Keratinocyte (primary cell): ENCODE results near the gene CHRM4. TPM values are rescaled to one million over a fixed set of nuclear protein-coding genes. Genes with fewer than 3 reads are reported as not detected.

Source experiments
- DNase-seq: peaks from one replicate; pipeline ENCODE4 v3.0.0-alpha.2; 2011; ENCODE audit warnings: low read depth, missing footprints, low spot score
- FAIRE-seq: peaks from 2 replicates; lab custom pipeline; 2011; peaks lifted over from hg19 to GRCh38; lab: Jason Lieb, UNC
- H2AFZ ChIP-seq: 2 replicates; pipeline ENCODE4 v1.6.0; 2012; ENCODE audit warnings: low read length, control low read depth, inconsistent platforms; ENCODE audit not compliant: control insufficient read depth
- H3K27ac ChIP-seq: 2 replicates; pipeline ENCODE4 v1.5.1; 2011; ENCODE audit warnings: low read length; ENCODE audit not compliant: control insufficient read depth, insufficient read depth
- H3K27me3 ChIP-seq: 3 replicates; pipeline ENCODE4 v1.6.0; 2011; ENCODE audit warnings: low read length; ENCODE audit not compliant: control insufficient read depth, insufficient read depth; ENCODE audit errors: extremely low read depth
- H3K36me3 ChIP-seq, 2 experiments: 2 replicates in 1 of 2; 3 replicates in 1 of 2; pipeline ENCODE4 v1.5.1; 2011; ENCODE audit warnings: low read length in 2 of 2, mild to moderate bottlenecking in 1 of 2; ENCODE audit not compliant: control insufficient read depth in 2 of 2, insufficient read depth in 2 of 2; ENCODE audit errors: extremely low read depth in 1 of 2
- H3K4me1 ChIP-seq: 3 replicates; pipeline ENCODE4 v1.5.1; 2011; ENCODE audit warnings: low read length; ENCODE audit not compliant: control insufficient read depth, insufficient read depth; ENCODE audit errors: extremely low read depth
- H3K4me2 ChIP-seq: 3 replicates; pipeline ENCODE4 v1.6.0; 2011; ENCODE audit warnings: low read depth, low read length; ENCODE audit not compliant: control insufficient read depth, insufficient read depth; ENCODE audit errors: extremely low read depth
- H3K4me3 ChIP-seq, 3 experiments: fragments of 200-600 bp in 1 of 3; sonication (generic) in 1 of 3; 2 replicates in 2 of 3; 3 replicates in 1 of 3; pipeline ENCODE4 v1.5.1; 2011 to 2016; ENCODE audit warnings: low read length in 3 of 3, mild to moderate bottlenecking in 3 of 3, control low read depth in 2 of 3, inconsistent platforms in 1 of 3, low read depth in 1 of 3, mixed read lengths in 1 of 3, mixed run types in 1 of 3, moderate library complexity in 1 of 3; ENCODE audit not compliant: control insufficient read depth in 2 of 3, insufficient read depth in 2 of 3; ENCODE audit errors: extremely low read depth in 1 of 3
- H3K79me2 ChIP-seq: 2 replicates; pipeline ENCODE4 v1.6.0; 2012; ENCODE audit warnings: low read length; ENCODE audit not compliant: control insufficient read depth, insufficient read depth
- H3K9ac ChIP-seq: 3 replicates; pipeline ENCODE4 v1.6.0; 2011; ENCODE audit warnings: low read length; ENCODE audit not compliant: control insufficient read depth, insufficient read depth; ENCODE audit errors: extremely low read depth
- H3K9me1 ChIP-seq: 3 replicates; pipeline ENCODE4 v1.6.0; 2011; ENCODE audit warnings: low read length; ENCODE audit not compliant: control insufficient read depth, insufficient read depth; ENCODE audit errors: extremely low read depth
- H3K9me3 ChIP-seq: 2 replicates; pipeline ENCODE4 v1.5.1; 2012; ENCODE audit warnings: low read depth, low read length; ENCODE audit not compliant: control insufficient read depth
- H4K20me1 ChIP-seq: 3 replicates; pipeline ENCODE4 v1.6.0; 2011; ENCODE audit warnings: low read length; ENCODE audit not compliant: control insufficient read depth, insufficient read depth; ENCODE audit errors: extremely low read depth
- CTCF ChIP-seq, 3 experiments: IDR thresholded peaks in 1 of 3; conservative IDR thresholded peaks in 1 of 3; optimal IDR thresholded peaks in 1 of 3; 2 replicates in 2 of 3; 3 replicates in 1 of 3; pipeline versions ENCODE3 to v1.5.1; 2011; ENCODE audit warnings: low read length in 3 of 3, mild to moderate bottlenecking in 3 of 3, moderate library complexity in 2 of 3, control low read depth in 1 of 3, inconsistent platforms in 1 of 3; ENCODE audit not compliant: insufficient read depth in 2 of 3; ENCODE audit errors: extremely low read depth in 1 of 3
- EZH2 ChIP-seq: IDR thresholded peaks from one replicate; pipeline ENCODE4 v1.6.1; 2012; ENCODE audit warnings: inconsistent platforms, mild to moderate bottlenecking, low read length, moderate library complexity
- dilution Hi-C: fragments of 300-500 bp; cut with MboI; formaldehyde crosslinking; loops from one replicate; pipeline ENCODE4 v1.7.0; 2020; ENCODE audit warnings: low sequenced_read_pairs; ENCODE audit not compliant: extremely low pct_ligation_motif_present
- polyA plus RNA-seq, 5 experiments: library from polyadenylated mRNA; depleted of rRNA in 3 of 5; stranded (reverse) in 3 of 5; stranded (forward) in 1 of 5; unstranded in 1 of 5; fragments of >200 nt; gene quantifications; 1 replicate in 1 of 5; 2 replicates in 3 of 5; 3 replicates in 1 of 5; pipeline versions ENCODE4 v1.2.1 to v1.2.3, GENCODE V29; 2011 to 2012; ENCODE audit warnings: missing spikeins in 2 of 5, low read depth in 1 of 5, low replicate concordance in 1 of 5

Gene CHRM4
- polyA plus RNA-seq, 1 donor (not counting 4 experiments of a cell fraction or from before 2014, with no cell fraction given), result not detected

GRCh38 chr11:46336563-46337180 is 54.9 kb downstream of the CHRM4 start:
- Histone ChIP-seq H4K20me1 (no peaks in the 10 kb centered on the region), H3K4me2 (no peak overlapping the region), H3K27me3 (peaks cover 26% of the 10 kb centered on the region), H3K4me3 (no peak overlapping the region), H3K4me1 (peaks cover 12% of the 10 kb centered on the region), H3K9ac (no peak overlapping the region), H2AFZ (no peak overlapping the region), H3K9me1 (no peaks in the 10 kb centered on the region), H3K9me3 (no peaks in the 10 kb centered on the region), H3K79me2 (no peaks in the 10 kb centered on the region), H3K36me3 (no peaks in the 10 kb centered on the region), H3K27ac (no peak overlapping the region)
- dilution Hi-C loops, result no loop called here
- FAIRE-seq (no peak), DNase-seq (no peak)
- TF ChIP-seq CTCF (optimal IDR thresholded peaks at IDR 0.05 in 1 of 3, IDR thresholded peaks at IDR 0.05 in 1 of 3, conservative IDR thresholded peaks at IDR 0.05 in 1 of 3; ENCODE audit: extremely low read depth in 1 of 3, insufficient read depth in 2 of 3, low read length in 3 of 3) (no peak), EZH2 (no peak)

- Histone ChIP-seq H2AFZ (no peak overlapping the region), H3K9me3 (no peaks in the 10 kb centered on the region), H3K4me1 (peaks cover 12% of the 10 kb centered on the region), H3K79me2 (no peaks in the 10 kb centered on the region), H3K4me3 (no peak overlapping the region), H3K36me3 (no peaks in the 10 kb centered on the region), H3K27ac (no peak overlapping the region), H3K9me1 (no peaks in the 10 kb centered on the region), H3K27me3 (peaks cover 33% of the 10 kb centered on the region), H3K9ac (no peak overlapping the region), H3K4me2 (no peak overlapping the region), H4K20me1 (no peaks in the 10 kb centered on the region)
- TF ChIP-seq CTCF (optimal IDR thresholded peaks at IDR 0.05 in 1 of 3, IDR thresholded peaks at IDR 0.05 in 1 of 3, conservative IDR thresholded peaks at IDR 0.05 in 1 of 3; ENCODE audit: extremely low read depth in 1 of 3, insufficient read depth in 2 of 3, low read length in 3 of 3) (no peak), EZH2 (no peak)
- DNase-seq, result no peak
- dilution Hi-C loops, result no loop called here
- no peak for FAIRE-seq
These were observed 55.5 kb downstream of the CHRM4 start for GRCh38 chr11:46335890-46336562.
